Transverse colon (tissue), 4 donors: Measurements from ENCODE around the gene RB1.
"Not testable (repeated sequence)": the region's sequence is repeated elsewhere in the genome, so short reads cannot be mapped to it uniquely, and the experiment has no call there.

Source experiments
- POLR2A ChIP-seq: fragments of 450-650 bp; IDR thresholded peaks from one replicate; pipeline ENCODE4 v1.6.1; 2016; ENCODE audit warnings: antibody characterized with exemption, mild to moderate bottlenecking, moderate library complexity
- POLR2AphosphoS5 ChIP-seq, 3 donors: sonication (generic); formaldehyde crosslinking; IDR thresholded peaks; one replicate each; pipeline ENCODE4 v1.6.1; 2016; ENCODE audit warnings: antibody characterized with exemption in 3 of 3
- TF ChIP-seq, protein P1 (sequence below), 5 experiments: fragments of 200-600 bp in 3 of 5; fragments of 450-650 bp in 2 of 5; sonication (generic) in 3 of 5; IDR thresholded peaks; 1 replicate in 2 of 5; 2 replicates in 3 of 5; pipeline ENCODE4 v1.5.1; 2016 to 2017; ENCODE audit warnings: antibody characterized with exemption in 5 of 5, inconsistent platforms in 3 of 5, mild to moderate bottlenecking in 2 of 5, moderate library complexity in 1 of 5

GRCh38 chr13:48339198-48339597, 35.6 kb downstream of the RB1 start:
- not testable (repeated sequence) for TF ChIP-seq POLR2AphosphoS5 (IDR thresholded peaks at IDR 0.05); POLR2A
- TF ChIP-seq, protein P1, sequence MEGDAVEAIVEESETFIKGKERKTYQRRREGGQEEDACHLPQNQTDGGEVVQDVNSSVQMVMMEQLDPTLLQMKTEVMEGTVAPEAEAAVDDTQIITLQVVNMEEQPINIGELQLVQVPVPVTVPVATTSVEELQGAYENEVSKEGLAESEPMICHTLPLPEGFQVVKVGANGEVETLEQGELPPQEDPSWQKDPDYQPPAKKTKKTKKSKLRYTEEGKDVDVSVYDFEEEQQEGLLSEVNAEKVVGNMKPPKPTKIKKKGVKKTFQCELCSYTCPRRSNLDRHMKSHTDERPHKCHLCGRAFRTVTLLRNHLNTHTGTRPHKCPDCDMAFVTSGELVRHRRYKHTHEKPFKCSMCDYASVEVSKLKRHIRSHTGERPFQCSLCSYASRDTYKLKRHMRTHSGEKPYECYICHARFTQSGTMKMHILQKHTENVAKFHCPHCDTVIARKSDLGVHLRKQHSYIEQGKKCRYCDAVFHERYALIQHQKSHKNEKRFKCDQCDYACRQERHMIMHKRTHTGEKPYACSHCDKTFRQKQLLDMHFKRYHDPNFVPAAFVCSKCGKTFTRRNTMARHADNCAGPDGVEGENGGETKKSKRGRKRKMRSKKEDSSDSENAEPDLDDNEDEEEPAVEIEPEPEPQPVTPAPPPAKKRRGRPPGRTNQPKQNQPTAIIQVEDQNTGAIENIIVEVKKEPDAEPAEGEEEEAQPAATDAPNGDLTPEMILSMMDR (IDR thresholded peaks at IDR 0.05), result not testable (repeated sequence)
